Thymus (tissue), 14 donors: ENCODE data around the gene BIRC3. TPM values are rescaled to one million over a fixed set of nuclear protein-coding genes. Genes with fewer than 3 reads are reported as not detected.
A peak's percentile ranks its signal among the peaks of the same experiment; 100 is the strongest.

Experiments
- DNase-seq, 9 donors: peaks; one replicate each; pipeline ENCODE4 v3.0.0-alpha.2; 2013; ENCODE audit warnings: low spot score in 9 of 9, low read depth in 6 of 9, missing footprints in 1 of 9
- H3K27ac ChIP-seq, 2 donors: one replicate each; pipeline ENCODE4 v1.5.1; 2013; ENCODE audit warnings: control low read depth in 1 of 2, low read depth in 1 of 2, low read length in 1 of 2, mild to moderate bottlenecking in 1 of 2, moderate library complexity in 1 of 2
- H3K27me3 ChIP-seq, 2 donors: one replicate each; pipeline ENCODE4 v1.5.1; 2013; ENCODE audit warnings: low read length in 1 of 2; ENCODE audit not compliant: control insufficient read depth in 2 of 2, insufficient read depth in 1 of 2
- H3K36me3 ChIP-seq, 2 donors: one replicate each; pipeline ENCODE4 v1.5.1; 2013; ENCODE audit warnings: low read length in 1 of 2, mild to moderate bottlenecking in 1 of 2, moderate library complexity in 1 of 2; ENCODE audit not compliant: control insufficient read depth in 2 of 2, insufficient read depth in 2 of 2
- H3K4me1 ChIP-seq, 2 donors: one replicate each; pipeline ENCODE4 v1.5.1; 2013; ENCODE audit warnings: low read length in 2 of 2; ENCODE audit not compliant: control insufficient read depth in 2 of 2, insufficient read depth in 2 of 2
- H3K4me3 ChIP-seq, 2 donors: one replicate each; pipeline ENCODE4 v1.5.1; 2013; ENCODE audit warnings: low read length in 2 of 2, control low read depth in 1 of 2, mild to moderate bottlenecking in 1 of 2
- H3K9me3 ChIP-seq, 2 donors: one replicate each; pipeline ENCODE4 v1.5.1; 2013; ENCODE audit warnings: low read length in 1 of 2, mild to moderate bottlenecking in 1 of 2; ENCODE audit not compliant: control insufficient read depth in 2 of 2, insufficient read depth in 1 of 2
- WGBS: extraction: QIAGEN DNeasy Blood & Tissue Kit; methylation state at CpG from one replicate; pipeline ENCODE4 v1.1.7; 2013; 5-methylcytosine and 5-hydroxymethylcytosine counted together
- long read RNA-seq, 10 donors: transcript quantifications; one replicate each; lab custom pipeline, GENCODE V29; 2026
- polyA plus RNA-seq: library from polyadenylated mRNA; stranded (reverse); fragments of 200-250 nt; gene quantifications from one replicate; pipeline ENCODE4 v1.2.3, GENCODE V29; 2013
- total RNA-seq: library from RNA; stranded (reverse); fragments of 120-200 nt; gene quantifications from one replicate; pipeline ENCODE4 v1.2.4, GENCODE V29; 2013
- donor health status: healthy.

The BIRC3 gene
- total RNA-seq (63.6 TPM), polyA plus RNA-seq (73.7 TPM)
- long read RNA-seq, donor 1 = 0 reads
- long read RNA-seq, donor 2 = 0 reads
- long read RNA-seq, donor 3, full-length matches to known transcripts = 6 of 77 reads
- long read RNA-seq, donor 3, partial matches to known transcripts = 71 of 77 reads
- long read RNA-seq, donor 3, other reads (novel, unspliced or antisense) = 0 of 77 reads
- long read RNA-seq, donor 4, full-length matches to known transcripts = 3 of 61 reads
- long read RNA-seq, donor 4, partial matches to known transcripts = 58 of 61 reads
- long read RNA-seq, donor 4, other reads (novel, unspliced or antisense) = 0 of 61 reads
- long read RNA-seq, donor 5, full-length matches to known transcripts = 7 of 207 reads
- long read RNA-seq, donor 5, partial matches to known transcripts = 192 of 207 reads
- long read RNA-seq, donor 5, other reads (novel, unspliced or antisense) = 8 of 207 reads
- long read RNA-seq, donor 6, full-length matches to known transcripts = 5 of 45 reads
- long read RNA-seq, donor 6, partial matches to known transcripts = 40 of 45 reads
- long read RNA-seq, donor 6, other reads (novel, unspliced or antisense) = 0 of 45 reads
- long read RNA-seq, donor 7, full-length matches to known transcripts = 1 of 57 reads
- long read RNA-seq, donor 7, partial matches to known transcripts = 49 of 57 reads
- long read RNA-seq, donor 7, other reads (novel, unspliced or antisense) = 7 of 57 reads
- long read RNA-seq, donor 8, full-length matches to known transcripts = 2 of 7 reads
- long read RNA-seq, donor 8, partial matches to known transcripts = 5 of 7 reads
- long read RNA-seq, donor 8, other reads (novel, unspliced or antisense) = 0 of 7 reads
- long read RNA-seq, donor 9, partial matches to known transcripts = 14 of 19 reads
- long read RNA-seq, donor 9, other reads (novel, unspliced or antisense) = 5 of 19 reads
- long read RNA-seq, donor 10, full-length matches to known transcripts = 2 of 21 reads
- long read RNA-seq, donor 10, partial matches to known transcripts = 19 of 21 reads
- long read RNA-seq, donor 10, other reads (novel, unspliced or antisense) = 0 of 21 reads

- Histone ChIP-seq H3K9me3 (no peaks in the 10 kb centered on the region), H3K27me3 (no peaks in the 10 kb centered on the region), H3K36me3 (no peaks in the 10 kb centered on the region), H3K4me1 (peaks cover 27 to 48% of the 10 kb centered on the region in 2 donors), H3K27ac (peak within 1 kb of the TSS; percentile 82 to 92), H3K4me3 (peak within 1 kb of the TSS; percentile 61 to 71)
- under 1% methylated on average over 34 of the region's 34 CpGs for WGBS
- peak; percentile 62 to 91 (median 79) for DNase-seq
These were observed at the start of gene BIRC3 for GRCh38 chr11:102317099-102317767. Gene BIRC3 (plus strand): TSS chr11:102317484. CDS start chr11:102324510, 7,026 bp downstream.

GRCh38 chr11:102267609-102268008 lies 49.7 kb upstream of the BIRC3 start:
- Histone ChIP-seq H3K4me3 (no peak overlapping the region), H3K27ac (no peak overlapping the region), H3K4me1 (peaks cover 9 to 15% of the 10 kb centered on the region in 2 donors), H3K27me3 (peaks cover 2 to 21% of the 10 kb centered on the region in 2 donors), H3K9me3 (no peaks in the 10 kb centered on the region), H3K36me3 (no peaks in the 10 kb centered on the region)
- WGBS = 68% methylated on average over 5 of the region's 5 CpGs
- DNase-seq = no peak

GRCh38 chr11:102268083-102268984 lies 49.0 kb upstream of the BIRC3 start:
- WGBS = 27% methylated on average over 39 of the region's 39 CpGs
- peak in 5 of 9 donors; percentile 62 to 87 (median 79) for DNase-seq
- Histone ChIP-seq H3K9me3 (no peaks in the 10 kb centered on the region), H3K27ac (peak overlapping the region in 1 of 2 donors; percentile 64), H3K27me3 (peaks cover 2 to 21% of the 10 kb centered on the region in 2 donors), H3K4me3 (peak overlapping the region in 1 of 2 donors; percentile 21), H3K36me3 (no peaks in the 10 kb centered on the region), H3K4me1 (peaks cover 11 to 18% of the 10 kb centered on the region in 2 donors)

- Histone ChIP-seq H3K9me3 (no peaks in the 10 kb centered on the region), H3K27ac (no peak overlapping the region), H3K4me1 (peaks cover 11 to 18% of the 10 kb centered on the region in 2 donors), H3K36me3 (no peaks in the 10 kb centered on the region), H3K4me3 (peak overlapping the region in 1 of 2 donors; percentile 14), H3K27me3 (peaks cover 2 to 21% of the 10 kb centered on the region in 2 donors)
- 10% methylated on average over 6 of the region's 6 CpGs for WGBS
- no peak for DNase-seq
These were observed 48.3 kb upstream of the BIRC3 start for GRCh38 chr11:102268985-102269470.

GRCh38 chr11:102269927-102270326 lies 47.4 kb upstream of the BIRC3 start:
- peaks cover 2 to 21% of the 10 kb centered on the region in 2 donors for H3K27me3 ChIP-seq
- peaks cover 11 to 18% of the 10 kb centered on the region in 2 donors for H3K4me1 ChIP-seq
- DNase-seq = peak in 1 of 9 donors; percentile 10
- no peaks in the 10 kb centered on the region for H3K9me3 ChIP-seq
- no peak overlapping the region for H3K27ac ChIP-seq
- no peaks in the 10 kb centered on the region for H3K36me3 ChIP-seq
- 64% methylated on average over 2 of the region's 2 CpGs for WGBS
- no peak overlapping the region for H3K4me3 ChIP-seq

GRCh38 chr11:102272047-102272824 lies 45.0 kb upstream of the BIRC3 start:
- 89% methylated on average over 10 of the region's 10 CpGs for WGBS
- Histone ChIP-seq H3K27ac (no peak overlapping the region), H3K27me3 (peaks cover 2 to 21% of the 10 kb centered on the region in 2 donors), H3K4me3 (no peak overlapping the region), H3K36me3 (no peaks in the 10 kb centered on the region), H3K4me1 (peaks cover 11 to 20% of the 10 kb centered on the region in 2 donors), H3K9me3 (no peaks in the 10 kb centered on the region)
- DNase-seq = peak in 2 of 9 donors; percentile 32 to 61

- Histone ChIP-seq H3K4me3 (no peak overlapping the region), H3K36me3 (no peaks in the 10 kb centered on the region), H3K9me3 (no peaks in the 10 kb centered on the region), H3K27me3 (peaks cover 2 to 5% of the 10 kb centered on the region in 2 donors), H3K4me1 (peaks cover 5 to 7% of the 10 kb centered on the region in 2 donors), H3K27ac (no peak overlapping the region)
- WGBS = 98% methylated on average over 3 of the region's 3 CpGs
- DNase-seq = no peak
These were observed 42.7 kb upstream of the BIRC3 start for GRCh38 chr11:102274628-102275027.
